HepG2 (cell line): Measurements from ENCODE around the gene KLF3. TPM values are rescaled to one million over a fixed set of nuclear protein-coding genes. Genes with fewer than 3 reads are reported as not detected.

Source experiments
- CCDC6 ChIP-seq: sonication (generic); formaldehyde crosslinking; IDR thresholded peaks from 2 replicates; pipeline ENCODE4 v1.8.1; 2022; ENCODE audit warnings: mild to moderate bottlenecking, missing genetic modification reagents, moderate library complexity
- HMG20B ChIP-seq: conservative IDR thresholded peaks from 2 replicates; pipeline ENCODE4 v1.6.1; 2016; ENCODE audit warnings: missing genetic modification reagents, missing compliant biosample characterization
- HOXA7 ChIP-seq: sonication (generic); formaldehyde crosslinking; IDR thresholded peaks from 2 replicates; pipeline ENCODE4 v1.8.1; 2022; ENCODE audit warnings: mild to moderate bottlenecking, missing genetic modification reagents, moderate library complexity
- NR1H2 ChIP-seq: sonication (generic); formaldehyde crosslinking; IDR thresholded peaks from 2 replicates; pipeline ENCODE4 v1.8.1; 2022; ENCODE audit warnings: low read depth, missing genetic modification reagents, borderline replicate concordance
- NR2F6 ChIP-seq, 2 experiments: IDR thresholded peaks; 2 replicates each; pipeline ENCODE4 v1.6.1; 2016; ENCODE audit warnings: antibody characterized with exemption in 1 of 2, mild to moderate bottlenecking in 1 of 2
- ZNF20 ChIP-seq: sonication (generic); formaldehyde crosslinking; IDR thresholded peaks from 2 replicates; pipeline ENCODE4 v1.4.0; 2020; ENCODE audit warnings: mild to moderate bottlenecking, moderate library complexity, missing genetic modification reagents
- ZNF337 ChIP-seq: sonication (generic); formaldehyde crosslinking; IDR thresholded peaks from 2 replicates; pipeline ENCODE4 v1.5.1; 2020; ENCODE audit warnings: missing genetic modification reagents, low read depth, mild to moderate bottlenecking, borderline replicate concordance
- ZNF761 ChIP-seq: sonication (generic); formaldehyde crosslinking; conservative IDR thresholded peaks from 2 replicates; pipeline ENCODE4 v1.4.0; 2020; ENCODE audit warnings: mild to moderate bottlenecking, missing genetic modification reagents
- polyA plus RNA-seq, 8 experiments: library from polyadenylated mRNA; depleted of rRNA in 3 of 8; stranded (reverse) in 7 of 8; unstranded in 1 of 8; fragments of >200 nt; fragmentation: Illumina TruSeq in 4 of 8; extraction: Trizol in 4 of 8; gene quantifications; 2 replicates each; pipeline versions ENCODE4 v1.2.1 to v1.2.3, GENCODE V29; 2011 to 2016; ENCODE audit warnings: low read depth in 4 of 8, missing spikeins in 1 of 8, mixed read lengths in 1 of 8; ENCODE audit not compliant: insufficient read depth in 1 of 8
- total RNA-seq, 5 experiments: library from RNA; depleted of rRNA; stranded (reverse); fragments of >200 nt; fragmentation: Illumina TruSeq; extraction: Trizol; gene quantifications; 2 replicates each; pipeline ENCODE4 v1.2.3, GENCODE V29; 2016; ENCODE audit warnings: low read depth in 1 of 5
- TF ChIP-seq, protein P1 (sequence below): IDR thresholded peaks from 2 replicates; pipeline ENCODE4 v1.6.1; 2016; ENCODE audit warnings: low read depth, missing genetic modification reagents, missing compliant biosample characterization
- TF ChIP-seq, protein P2 (sequence below), 2 experiments: sonication (generic) in 1 of 2; formaldehyde crosslinking in 1 of 2; IDR thresholded peaks; 2 replicates each; pipeline versions ENCODE4 v1.6.1 to v1.9.0; 2014 to 2022; ENCODE audit warnings: antibody characterized with exemption in 1 of 2, borderline replicate concordance in 1 of 2, inconsistent platforms in 1 of 2, low read depth in 1 of 2, missing genetic modification reagents in 1 of 2
- TF ChIP-seq, protein P3 (sequence below): IDR thresholded peaks from 2 replicates; pipeline ENCODE4 v1.6.1; 2016; ENCODE audit warnings: missing biosample characterization, missing genetic modification reagents, low read depth

Gene KLF3
- total and polyA plus RNA-seq, 2 of the 13 experiments (the other 11 are each of a cell fraction or from before 2014, with no cell fraction given): 29.1 to 37.8 TPM

DNA sequence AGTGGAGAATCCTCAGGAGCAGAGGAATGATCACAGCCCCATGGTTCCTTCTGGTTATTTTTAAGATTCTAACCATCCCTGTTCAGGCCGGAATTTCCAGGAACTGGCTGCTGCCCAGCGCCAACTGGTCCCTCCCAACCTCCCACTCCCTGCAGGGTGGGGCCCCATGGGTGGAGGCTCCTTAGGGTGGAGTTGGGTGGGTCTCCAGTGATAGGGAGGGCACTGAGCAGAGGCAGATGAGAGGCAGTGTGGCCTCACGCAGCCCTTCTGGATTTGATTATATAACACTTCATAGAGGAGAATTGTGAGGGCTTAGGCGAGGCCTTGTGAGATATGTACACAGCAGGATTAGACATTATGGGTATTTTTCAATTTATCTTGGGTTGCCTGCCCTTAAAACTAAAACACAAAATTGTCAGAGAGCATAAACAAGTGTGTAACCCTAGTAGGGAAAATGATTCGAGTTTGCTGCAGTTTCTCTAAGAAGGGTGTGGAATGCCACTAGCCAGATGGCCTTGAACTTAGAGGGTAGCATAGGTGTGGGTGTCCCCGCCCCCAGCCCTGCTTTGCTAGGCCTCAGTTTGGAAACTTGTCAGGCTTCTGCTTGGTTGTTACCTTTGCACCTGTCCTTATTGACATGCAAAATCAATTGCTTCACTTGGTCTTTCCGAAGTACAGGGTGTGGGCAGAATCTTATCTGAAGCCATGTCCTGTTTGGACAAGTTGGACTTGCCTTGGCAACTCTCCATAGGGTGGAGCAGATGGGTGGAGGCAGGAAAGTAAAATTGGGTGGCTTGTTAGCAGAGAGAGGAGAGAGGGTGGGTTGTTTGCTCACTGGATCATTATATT lies 9.4 kb downstream of the KLF3 start (continued):
- TF ChIP-seq, protein P1, sequence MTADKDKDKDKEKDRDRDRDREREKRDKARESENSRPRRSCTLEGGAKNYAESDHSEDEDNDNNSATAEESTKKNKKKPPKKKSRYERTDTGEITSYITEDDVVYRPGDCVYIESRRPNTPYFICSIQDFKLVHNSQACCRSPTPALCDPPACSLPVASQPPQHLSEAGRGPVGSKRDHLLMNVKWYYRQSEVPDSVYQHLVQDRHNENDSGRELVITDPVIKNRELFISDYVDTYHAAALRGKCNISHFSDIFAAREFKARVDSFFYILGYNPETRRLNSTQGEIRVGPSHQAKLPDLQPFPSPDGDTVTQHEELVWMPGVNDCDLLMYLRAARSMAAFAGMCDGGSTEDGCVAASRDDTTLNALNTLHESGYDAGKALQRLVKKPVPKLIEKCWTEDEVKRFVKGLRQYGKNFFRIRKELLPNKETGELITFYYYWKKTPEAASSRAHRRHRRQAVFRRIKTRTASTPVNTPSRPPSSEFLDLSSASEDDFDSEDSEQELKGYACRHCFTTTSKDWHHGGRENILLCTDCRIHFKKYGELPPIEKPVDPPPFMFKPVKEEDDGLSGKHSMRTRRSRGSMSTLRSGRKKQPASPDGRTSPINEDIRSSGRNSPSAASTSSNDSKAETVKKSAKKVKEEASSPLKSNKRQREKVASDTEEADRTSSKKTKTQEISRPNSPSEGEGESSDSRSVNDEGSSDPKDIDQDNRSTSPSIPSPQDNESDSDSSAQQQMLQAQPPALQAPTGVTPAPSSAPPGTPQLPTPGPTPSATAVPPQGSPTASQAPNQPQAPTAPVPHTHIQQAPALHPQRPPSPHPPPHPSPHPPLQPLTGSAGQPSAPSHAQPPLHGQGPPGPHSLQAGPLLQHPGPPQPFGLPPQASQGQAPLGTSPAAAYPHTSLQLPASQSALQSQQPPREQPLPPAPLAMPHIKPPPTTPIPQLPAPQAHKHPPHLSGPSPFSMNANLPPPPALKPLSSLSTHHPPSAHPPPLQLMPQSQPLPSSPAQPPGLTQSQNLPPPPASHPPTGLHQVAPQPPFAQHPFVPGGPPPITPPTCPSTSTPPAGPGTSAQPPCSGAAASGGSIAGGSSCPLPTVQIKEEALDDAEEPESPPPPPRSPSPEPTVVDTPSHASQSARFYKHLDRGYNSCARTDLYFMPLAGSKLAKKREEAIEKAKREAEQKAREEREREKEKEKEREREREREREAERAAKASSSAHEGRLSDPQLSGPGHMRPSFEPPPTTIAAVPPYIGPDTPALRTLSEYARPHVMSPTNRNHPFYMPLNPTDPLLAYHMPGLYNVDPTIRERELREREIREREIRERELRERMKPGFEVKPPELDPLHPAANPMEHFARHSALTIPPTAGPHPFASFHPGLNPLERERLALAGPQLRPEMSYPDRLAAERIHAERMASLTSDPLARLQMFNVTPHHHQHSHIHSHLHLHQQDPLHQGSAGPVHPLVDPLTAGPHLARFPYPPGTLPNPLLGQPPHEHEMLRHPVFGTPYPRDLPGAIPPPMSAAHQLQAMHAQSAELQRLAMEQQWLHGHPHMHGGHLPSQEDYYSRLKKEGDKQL (CRISPR knock-in tag): peak; percentile 94
- TF ChIP-seq ZNF20 (CRISPR knock-in tag) (no peak), NR1H2 (peak; percentile 46; the same call in 1 of the 2 replicates), HMG20B (CRISPR knock-in tag) (peak; percentile 88), NR2F6 (IDR thresholded peaks at IDR 0.05) (peak; percentile 92), NR2F6 (CRISPR knock-in tag; IDR thresholded peaks at IDR 0.05) (peak; percentile 91), ZNF337 (no peak), HOXA7 (no peak), ZNF761 (no peak; the same call in 1 of the 2 replicates), CCDC6 (CRISPR knock-in tag) (peak; percentile 66; the same call in 1 of the 2 replicates)
- TF ChIP-seq, protein P2, sequence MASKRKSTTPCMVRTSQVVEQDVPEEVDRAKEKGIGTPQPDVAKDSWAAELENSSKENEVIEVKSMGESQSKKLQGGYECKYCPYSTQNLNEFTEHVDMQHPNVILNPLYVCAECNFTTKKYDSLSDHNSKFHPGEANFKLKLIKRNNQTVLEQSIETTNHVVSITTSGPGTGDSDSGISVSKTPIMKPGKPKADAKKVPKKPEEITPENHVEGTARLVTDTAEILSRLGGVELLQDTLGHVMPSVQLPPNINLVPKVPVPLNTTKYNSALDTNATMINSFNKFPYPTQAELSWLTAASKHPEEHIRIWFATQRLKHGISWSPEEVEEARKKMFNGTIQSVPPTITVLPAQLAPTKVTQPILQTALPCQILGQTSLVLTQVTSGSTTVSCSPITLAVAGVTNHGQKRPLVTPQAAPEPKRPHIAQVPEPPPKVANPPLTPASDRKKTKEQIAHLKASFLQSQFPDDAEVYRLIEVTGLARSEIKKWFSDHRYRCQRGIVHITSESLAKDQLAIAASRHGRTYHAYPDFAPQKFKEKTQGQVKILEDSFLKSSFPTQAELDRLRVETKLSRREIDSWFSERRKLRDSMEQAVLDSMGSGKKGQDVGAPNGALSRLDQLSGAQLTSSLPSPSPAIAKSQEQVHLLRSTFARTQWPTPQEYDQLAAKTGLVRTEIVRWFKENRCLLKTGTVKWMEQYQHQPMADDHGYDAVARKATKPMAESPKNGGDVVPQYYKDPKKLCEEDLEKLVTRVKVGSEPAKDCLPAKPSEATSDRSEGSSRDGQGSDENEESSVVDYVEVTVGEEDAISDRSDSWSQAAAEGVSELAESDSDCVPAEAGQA (IDR thresholded peaks at IDR 0.05; ENCODE audit: low read depth): no peak
- TF ChIP-seq, protein P2 (CRISPR knock-in tag; IDR thresholded peaks at IDR 0.05; ENCODE audit: borderline replicate concordance): no peak
- TF ChIP-seq, protein P3, sequence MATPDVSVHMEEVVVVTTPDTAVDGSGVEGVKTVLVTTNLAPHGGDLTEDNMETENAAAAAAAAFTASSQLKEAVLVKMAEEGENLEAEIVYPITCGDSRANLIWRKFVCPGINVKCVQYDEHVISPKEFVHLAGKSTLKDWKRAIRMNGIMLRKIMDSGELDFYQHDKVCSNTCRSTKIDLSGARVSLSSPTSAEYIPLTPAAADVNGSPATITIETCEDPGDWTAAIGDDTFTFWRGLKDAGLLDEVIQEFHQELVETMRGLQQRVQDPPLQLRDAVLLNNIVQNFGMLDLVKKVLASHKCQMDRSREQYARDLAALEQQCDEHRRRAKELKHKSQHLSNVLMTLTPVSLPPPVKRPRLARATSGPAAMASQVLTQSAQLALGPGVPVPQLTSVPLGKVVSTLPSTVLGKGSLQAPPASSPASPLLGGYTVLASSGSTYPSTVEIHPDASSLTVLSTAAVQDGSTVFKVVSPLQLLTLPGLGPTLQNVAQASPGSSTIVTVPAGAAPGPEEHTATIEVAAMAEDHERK: no peak
